BLaER1 treated with 17β-estradiol and CSF1 and Interleukin-3, amounts not matched to agents 10 nM and 100 nM (cell line): ENCODE measurements around the gene TNRC18.
"Not testable (repeated sequence)": the region's sequence is repeated elsewhere in the genome, so short reads cannot be mapped to it uniquely, and the experiment has no call there.

Experiments
- H3K27ac ChIP-seq, 11 experiments: shearing (Covaris generic); formaldehyde crosslinking; 2 replicates each; pipeline ENCODE4 v1.8.1; 2022
- H3K27me3 ChIP-seq, 11 experiments: shearing (Covaris generic); formaldehyde crosslinking; 2 replicates each; pipeline ENCODE4 v1.8.1; 2022
- H3K36me3 ChIP-seq, 11 experiments: shearing (Covaris generic); formaldehyde crosslinking; 2 replicates each; pipeline ENCODE4 v1.8.1; 2022
- H3K4me1 ChIP-seq, 10 experiments: shearing (Covaris generic); formaldehyde crosslinking; 2 replicates each; pipeline ENCODE4 v1.8.1; 2022
- H3K4me2 ChIP-seq, 11 experiments: shearing (Covaris generic); formaldehyde crosslinking; 2 replicates each; pipeline ENCODE4 v1.8.1; 2022
- H3K4me3 ChIP-seq, 10 experiments: shearing (Covaris generic); formaldehyde crosslinking; 2 replicates each; pipeline ENCODE4 v1.8.1; 2022
- H3K9ac ChIP-seq, 11 experiments: shearing (Covaris generic); formaldehyde crosslinking; 2 replicates each; pipeline ENCODE4 v1.8.1; 2022
- H3K9me3 ChIP-seq, 11 experiments: shearing (Covaris generic); formaldehyde crosslinking; replicated peaks in 1 of 11; 2 replicates each; pipeline ENCODE4 v1.8.1; 2022
- H4K20me1 ChIP-seq, 11 experiments: shearing (Covaris generic); formaldehyde crosslinking; 2 replicates each; pipeline ENCODE4 v1.8.1; 2022
- Cebpa-rat ChIP-seq, 11 experiments: shearing (Covaris generic); IDR thresholded peaks; 2 replicates each; pipeline ENCODE4 v1.8.1; 2022

Gene TNRC18

DNA sequence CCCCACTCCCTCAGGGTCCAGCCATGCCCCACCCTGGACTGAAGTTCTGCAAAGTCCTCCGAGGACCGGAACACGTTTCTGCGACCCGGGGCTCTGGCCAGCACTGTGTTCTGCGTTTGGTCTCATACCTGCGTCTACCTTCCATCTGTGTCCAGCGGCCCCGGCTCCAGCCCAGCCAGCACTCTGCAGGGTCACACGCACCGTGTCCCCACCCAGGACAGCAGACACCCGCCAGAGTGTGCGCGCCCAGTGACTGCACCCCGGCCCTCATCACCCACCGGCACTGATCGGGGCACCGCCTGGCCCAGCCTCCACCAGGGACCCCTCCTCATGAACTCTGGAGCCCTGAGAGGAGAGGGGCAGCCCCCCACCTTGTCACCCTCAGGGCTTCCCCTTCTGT lies 120.6 kb downstream of the TNRC18 start:
- peaks cover 0 to 74% (median 12%) of the 10 kb centered on the region in 11 experiments; a peak in 11 of 22 replicates for H4K20me1 ChIP-seq
- H3K9me3 ChIP-seq, result no peaks in the 10 kb centered on the region
- H3K27ac ChIP-seq, result no peak overlapping the region
- no peak overlapping the region for H3K9ac ChIP-seq
- H3K36me3 ChIP-seq, result peaks cover 14 to 50% (median 23%) of the 10 kb centered on the region in 11 experiments; a peak in 21 of 22 replicates
- H3K4me1 ChIP-seq, result peaks cover under 1 to 9% (median 6%) of the 10 kb centered on the region in 10 experiments; a peak in 17 of 20 replicates
- H3K27me3 ChIP-seq, result peaks cover 0 to 1% (median 0%) of the 10 kb centered on the region in 11 experiments; a peak in 1 of 22 replicates
- H3K4me2 ChIP-seq, result no peak overlapping the region
- no peak for TF ChIP-seq Cebpa-rat (IDR thresholded peaks at IDR 0.05)
- H3K4me3 ChIP-seq, result no peak overlapping the region

DNA sequence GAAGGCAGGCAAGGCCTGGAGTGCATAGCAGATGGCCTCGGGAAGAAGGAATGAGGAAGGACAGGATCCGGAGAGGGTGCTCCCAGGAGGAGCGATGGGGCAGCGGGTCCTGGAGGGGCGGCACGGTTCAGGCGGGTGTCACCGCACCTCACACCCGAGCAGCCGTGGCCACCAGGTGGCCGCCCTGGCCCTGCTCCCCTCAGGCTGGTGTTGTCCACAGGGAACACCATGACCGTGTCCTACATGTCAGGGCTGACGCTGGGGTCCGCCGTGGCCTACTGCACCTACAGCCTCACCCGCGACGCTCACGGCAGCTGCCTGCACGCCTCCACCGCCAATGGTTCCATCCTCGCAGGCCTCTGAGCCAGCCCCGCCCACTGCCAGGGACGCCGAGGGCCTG lies 121.1 kb downstream of the TNRC18 start:
- Histone ChIP-seq H3K4me1 (peaks cover 5 to 14% (median 11%) of the 10 kb centered on the region in 10 experiments; a peak in 18 of 20 replicates), H3K27ac (no peak overlapping the region), H3K9me3 (no peaks in the 10 kb centered on the region), H4K20me1 (peaks cover 0 to 73% (median 8%) of the 10 kb centered on the region in 11 experiments; a peak in 10 of 22 replicates), H3K4me3 (no peak overlapping the region), H3K4me2 (no peak overlapping the region), H3K9ac (no peak overlapping the region), H3K27me3 (peaks cover 0 to 6% (median 0%) of the 10 kb centered on the region in 11 experiments; a peak in 3 of 22 replicates), H3K36me3 (peaks cover 9 to 45% (median 18%) of the 10 kb centered on the region in 11 experiments; a peak in 21 of 22 replicates)
- TF ChIP-seq Cebpa-rat (IDR thresholded peaks at IDR 0.05), result no peak

DNA sequence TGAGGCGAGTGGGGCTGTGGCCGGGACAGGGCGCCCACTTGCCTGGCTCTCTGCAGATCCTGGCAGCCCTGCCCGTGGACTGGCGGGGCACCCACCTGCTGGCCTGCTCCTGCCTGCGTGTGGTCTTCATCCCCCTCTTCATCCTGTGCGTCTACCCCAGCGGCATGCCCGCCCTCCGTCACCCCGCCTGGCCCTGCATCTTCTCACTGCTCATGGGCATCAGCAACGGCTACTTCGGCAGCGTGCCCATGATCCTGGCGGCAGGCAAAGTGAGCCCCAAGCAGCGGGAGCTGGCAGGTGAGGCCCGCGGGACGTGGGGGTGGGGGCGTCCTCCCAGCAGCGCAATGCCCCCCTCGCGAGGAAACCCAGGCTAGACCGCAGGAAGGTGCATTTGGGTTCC lies 123.3 kb downstream of the TNRC18 start:
- H4K20me1 ChIP-seq, result peaks cover 0 to 69% (median 8%) of the 10 kb centered on the region in 11 experiments; a peak in 10 of 22 replicates
- peaks cover 0 to 14% (median 0%) of the 10 kb centered on the region in 11 experiments; a peak in 4 of 22 replicates for H3K27me3 ChIP-seq
- H3K4me1 ChIP-seq, result peaks cover 7 to 22% (median 19%) of the 10 kb centered on the region in 10 experiments; a peak in 18 of 20 replicates
- TF ChIP-seq Cebpa-rat (IDR thresholded peaks at IDR 0.05), result no peak
- H3K36me3 ChIP-seq, result peaks cover 0 to 36% (median 10%) of the 10 kb centered on the region in 11 experiments; a peak in 13 of 22 replicates
- H3K4me3 ChIP-seq, result no peak overlapping the region
- H3K27ac ChIP-seq, result no peak overlapping the region
- no peak overlapping the region for H3K4me2 ChIP-seq
- no peak overlapping the region for H3K9ac ChIP-seq
- no peaks in the 10 kb centered on the region for H3K9me3 ChIP-seq

DNA sequence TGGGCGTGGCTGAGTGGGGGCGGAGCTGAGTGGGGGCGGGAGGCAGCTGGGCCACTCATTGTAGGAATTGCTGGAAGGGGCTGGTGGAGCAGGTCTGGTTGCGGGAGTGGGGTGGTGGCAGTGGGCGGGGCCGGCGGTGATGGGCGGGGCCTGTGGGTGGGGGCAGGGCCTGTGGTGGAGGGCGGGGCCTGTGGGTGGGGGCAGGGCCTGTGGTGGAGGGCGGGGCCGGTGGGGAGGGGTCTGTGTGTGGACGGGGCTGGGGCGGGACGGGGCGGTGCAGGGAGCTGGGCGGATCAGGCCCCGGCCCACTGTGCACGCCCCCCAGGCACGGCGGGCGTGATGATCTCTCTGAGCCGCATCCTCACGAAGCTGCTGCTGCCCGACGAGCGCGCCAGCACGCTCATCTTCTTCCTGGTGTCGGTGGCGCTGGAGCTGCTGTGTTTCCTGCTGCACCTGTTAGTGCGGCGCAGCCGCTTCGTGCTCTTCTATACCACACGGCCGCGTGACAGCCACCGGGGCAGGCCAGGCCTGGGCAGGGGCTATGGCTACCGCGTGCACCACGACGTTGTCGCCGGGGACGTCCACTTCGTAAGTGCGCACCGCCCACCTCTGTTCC lies 126.9 kb downstream of the TNRC18 start:
- H3K9ac ChIP-seq, result peak overlapping the region in 4 of 11 experiments; percentile 31 to 46 (median 34); a peak in 1 of 22 replicates
- peaks cover 0 to 43% (median 8%) of the 10 kb centered on the region in 11 experiments; a peak in 9 of 22 replicates for H4K20me1 ChIP-seq
- H3K27me3 ChIP-seq, result peaks cover 0 to 14% (median 0%) of the 10 kb centered on the region in 11 experiments; a peak in 4 of 22 replicates
- TF ChIP-seq Cebpa-rat (IDR thresholded peaks at IDR 0.05), result no peak
- H3K4me3 ChIP-seq, result peak overlapping the region in 6 of 10 experiments; percentile 28 to 44 (median 38); a peak in 6 of 20 replicates
- H3K36me3 ChIP-seq, result peaks cover 0 to 11% (median 0%) of the 10 kb centered on the region in 11 experiments; a peak in 5 of 22 replicates
- peaks cover 7 to 22% (median 19%) of the 10 kb centered on the region in 10 experiments; a peak in 18 of 20 replicates for H3K4me1 ChIP-seq
- H3K27ac ChIP-seq, result 0 out of 22 replicates have a peak overlapping the region, but pooled peaks of 1 of the 11 experiments have one; percentile 13
- H3K9me3 ChIP-seq, result peaks cover 0 to 11% (median 0%) of the 10 kb centered on the region in 11 experiments; a peak in 2 of 22 replicates
- H3K4me2 ChIP-seq, result peak overlapping the region; percentile 70 to 90 (median 85)

DNA sequence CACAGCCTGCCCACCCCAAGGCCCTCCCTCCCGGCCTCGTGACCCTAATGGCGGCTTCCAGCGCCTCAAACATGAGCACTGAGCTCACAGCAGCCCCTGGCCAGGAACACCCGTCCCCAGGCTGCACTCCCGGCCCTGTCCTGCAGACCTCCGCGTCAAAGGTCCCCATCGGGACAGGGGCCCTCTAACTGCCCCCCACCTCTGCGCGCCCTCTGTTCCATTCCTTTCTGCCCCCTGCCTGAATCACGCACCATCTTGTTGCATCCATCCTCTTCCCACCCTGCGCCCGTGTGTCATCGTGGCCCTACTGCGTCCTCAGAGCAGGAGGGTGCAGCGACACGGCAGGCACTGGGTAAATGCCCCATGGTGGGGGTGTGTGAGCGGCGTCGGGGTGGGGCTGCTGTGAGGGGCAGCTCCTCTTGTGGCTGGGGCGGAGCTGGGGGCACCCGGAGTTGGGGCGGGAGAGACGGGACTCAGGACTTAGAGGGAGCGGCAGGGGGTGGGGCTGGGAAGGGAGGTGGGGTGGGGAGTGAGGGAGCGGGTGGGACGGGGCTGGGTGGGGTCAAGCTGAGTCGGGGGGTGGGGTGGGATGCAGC lies 127.5 kb downstream of the TNRC18 start:
- peaks cover 0 to 15% (median 2%) of the 10 kb centered on the region in 11 experiments; a peak in 6 of 22 replicates for H3K36me3 ChIP-seq
- no peak overlapping the region for H3K9ac ChIP-seq
- no peak for TF ChIP-seq Cebpa-rat (IDR thresholded peaks at IDR 0.05)
- H4K20me1 ChIP-seq, result peaks cover 0 to 38% (median 8%) of the 10 kb centered on the region in 11 experiments; a peak in 9 of 22 replicates
- no peak overlapping the region for H3K4me2 ChIP-seq
- no peak overlapping the region for H3K4me3 ChIP-seq
- peaks cover 7 to 22% (median 19%) of the 10 kb centered on the region in 10 experiments; a peak in 18 of 20 replicates for H3K4me1 ChIP-seq
- no peak overlapping the region for H3K27ac ChIP-seq
- H3K9me3 ChIP-seq, result peaks cover 0 to 11% (median 0%) of the 10 kb centered on the region in 11 experiments; a peak in 2 of 22 replicates
- H3K27me3 ChIP-seq, result peaks cover 0 to 14% (median 0%) of the 10 kb centered on the region in 11 experiments; a peak in 4 of 22 replicates

DNA sequence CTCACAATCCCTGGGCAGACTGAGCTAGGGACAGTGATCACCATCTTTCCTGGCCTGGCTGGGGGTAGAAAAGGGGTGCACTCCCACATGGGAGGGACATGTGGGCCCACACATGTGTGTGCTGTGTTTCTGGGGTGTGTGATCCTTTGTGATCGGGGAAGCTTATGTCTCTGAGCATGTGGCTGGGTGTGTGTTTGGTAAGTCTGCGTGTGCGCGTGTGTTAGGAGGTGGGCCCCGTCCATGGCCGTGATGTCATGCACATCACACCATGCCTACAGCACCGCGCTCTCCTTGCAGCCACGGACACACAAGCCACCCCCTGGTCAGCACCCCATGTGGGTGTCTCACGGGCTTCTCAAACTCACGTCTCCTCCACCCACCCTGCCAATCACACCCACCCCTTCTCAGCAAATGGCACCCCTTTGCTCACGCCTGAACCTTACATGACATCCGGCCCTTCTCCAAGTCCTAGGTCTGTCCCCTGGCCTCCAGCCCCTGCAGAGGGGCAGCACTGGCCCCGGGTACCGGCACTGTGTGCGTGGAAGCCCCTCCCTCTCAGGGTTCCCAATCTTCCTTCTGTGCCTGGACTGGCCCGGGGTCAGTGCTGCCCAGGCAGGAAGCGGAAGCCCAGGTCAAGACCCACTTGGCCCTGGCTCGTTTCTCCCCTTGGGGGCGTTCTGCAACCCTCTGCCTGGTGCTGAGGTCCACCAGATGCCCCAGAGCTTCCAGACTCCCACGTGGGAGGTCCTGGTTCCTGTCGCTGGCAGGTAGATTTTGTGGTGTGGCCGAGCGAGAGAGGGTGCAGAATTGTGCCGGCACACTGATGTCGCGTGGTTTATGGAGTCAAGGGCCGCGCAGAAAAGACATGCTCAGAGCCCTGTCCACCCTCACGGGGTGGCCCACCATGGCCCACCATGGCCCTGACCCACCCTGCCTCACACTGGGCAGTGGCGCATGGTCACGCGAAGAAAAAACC lies 128.3 kb downstream of the TNRC18 start:
- Histone ChIP-seq H3K27ac (no peak overlapping the region), H3K36me3 (peaks cover 0 to 22% (median 8%) of the 10 kb centered on the region in 11 experiments; a peak in 5 of 22 replicates), H4K20me1 (peaks cover 0 to 32% (median 4%) of the 10 kb centered on the region in 11 experiments; a peak in 9 of 22 replicates), H3K9ac (no peak overlapping the region), H3K4me1 (peaks cover 7 to 22% (median 19%) of the 10 kb centered on the region in 10 experiments; a peak in 18 of 20 replicates), H3K4me3 (no peak overlapping the region), H3K4me2 (no peak overlapping the region), H3K9me3 (peaks cover 0 to 11% (median 0%) of the 10 kb centered on the region in 11 experiments; a peak in 2 of 22 replicates), H3K27me3 (peaks cover 0 to 14% (median 0%) of the 10 kb centered on the region in 11 experiments; a peak in 4 of 22 replicates)
- TF ChIP-seq Cebpa-rat (IDR thresholded peaks at IDR 0.05), result no peak

DNA sequence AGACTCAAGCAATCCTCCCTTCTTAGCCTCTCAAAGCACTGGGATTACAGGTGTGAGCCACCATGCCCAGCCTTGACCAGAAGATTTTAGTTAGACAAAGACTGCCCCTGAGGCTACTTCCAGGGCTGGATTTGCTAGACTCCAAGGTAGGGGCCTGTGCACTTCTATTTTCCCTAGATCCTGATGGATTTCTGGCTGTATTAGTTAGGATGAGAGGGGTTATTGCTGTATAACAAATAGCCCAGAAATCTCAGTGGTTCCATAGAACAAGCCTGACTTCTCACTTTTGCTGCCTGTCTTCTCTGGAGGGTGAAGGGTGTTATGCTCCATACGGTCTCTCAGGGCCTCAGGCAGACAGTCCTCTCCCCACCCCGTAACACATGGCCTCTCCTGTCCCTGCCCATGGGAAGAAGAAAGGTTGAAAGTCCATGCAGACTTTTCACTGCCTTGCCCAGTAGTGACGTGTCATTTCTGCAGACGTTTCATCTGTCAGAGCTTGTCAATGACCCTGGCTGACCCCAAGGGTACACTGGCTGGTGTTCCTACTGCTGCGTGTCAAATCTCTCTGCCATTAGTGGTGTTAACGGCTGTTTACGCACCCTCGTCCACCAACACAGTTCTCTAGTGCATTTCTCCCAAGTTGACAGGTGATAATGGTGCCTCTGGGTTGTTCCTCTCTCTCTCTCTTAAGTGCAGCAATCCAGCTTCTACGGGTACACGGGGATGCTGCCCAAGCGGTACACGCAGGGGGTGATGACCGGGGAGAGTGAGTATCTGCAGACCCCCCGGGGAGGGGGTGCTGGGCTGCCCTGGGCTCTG lies 129.3 kb downstream of the TNRC18 start:
- H3K4me2 ChIP-seq, result no peak overlapping the region
- H4K20me1 ChIP-seq, result peaks cover 0 to 25% (median 0%) of the 10 kb centered on the region in 11 experiments; a peak in 7 of 22 replicates
- H3K4me1 ChIP-seq, result peaks cover 7 to 22% (median 19%) of the 10 kb centered on the region in 10 experiments; a peak in 18 of 20 replicates
- no peak overlapping the region for H3K4me3 ChIP-seq
- peaks cover 0 to 19% (median 8%) of the 10 kb centered on the region in 11 experiments; a peak in 5 of 22 replicates for H3K36me3 ChIP-seq
- H3K9ac ChIP-seq, result no peak overlapping the region
- peaks cover 0 to 14% (median 0%) of the 10 kb centered on the region in 11 experiments; a peak in 4 of 22 replicates for H3K27me3 ChIP-seq
- H3K9me3 ChIP-seq, result peaks cover 0 to 11% (median 0%) of the 10 kb centered on the region in 11 experiments; a peak in 2 of 22 replicates
- no peak overlapping the region for H3K27ac ChIP-seq
- TF ChIP-seq Cebpa-rat (IDR thresholded peaks at IDR 0.05), result no peak

DNA sequence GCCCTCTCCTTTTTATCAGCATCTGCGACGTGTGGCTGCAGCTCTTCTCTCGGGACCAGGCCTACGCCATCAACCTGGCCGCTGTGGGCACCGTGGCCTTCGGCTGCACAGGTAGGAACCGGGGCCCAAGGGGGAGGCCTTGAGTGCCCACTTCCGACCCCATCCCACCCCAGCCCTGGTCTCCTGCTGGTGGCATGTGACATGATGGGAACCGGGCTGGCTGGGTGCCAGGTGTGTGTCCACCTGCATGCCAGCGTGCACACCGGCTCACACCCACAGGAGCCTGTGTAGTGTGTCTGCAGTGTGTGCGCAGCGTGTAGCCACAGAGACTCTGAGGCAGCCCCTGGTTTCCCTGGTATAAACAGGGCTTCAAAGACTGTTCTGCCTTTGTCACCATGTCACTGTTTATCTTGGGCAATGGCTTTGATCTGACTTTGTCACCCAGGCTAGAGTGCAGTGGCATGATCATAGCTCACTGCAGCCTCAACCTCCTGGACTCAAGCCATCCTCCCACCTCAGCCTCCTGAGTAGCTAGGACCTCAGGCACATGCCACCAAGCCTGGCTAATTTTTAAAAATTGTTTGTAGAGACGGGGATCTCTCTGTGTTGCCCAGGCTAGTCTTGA lies 131.8 kb downstream of the TNRC18 start:
- not testable (repeated sequence) for H3K4me3 ChIP-seq, H3K9ac ChIP-seq, H3K4me1 ChIP-seq, H3K27ac ChIP-seq, H4K20me1 ChIP-seq, H3K27me3 ChIP-seq, H3K4me2 ChIP-seq
- H3K9me3 ChIP-seq, result peaks cover 0 to 11% (median 0%) of the 10 kb centered on the region in 11 experiments; a peak in 2 of 22 replicates
- peaks cover 0 to 17% (median 8%) of the 10 kb centered on the region in 11 experiments; a peak in 5 of 22 replicates for H3K36me3 ChIP-seq
